ENCODE data around the gene SNRNP25.

- TF ChIP-seq, protein P1, sequence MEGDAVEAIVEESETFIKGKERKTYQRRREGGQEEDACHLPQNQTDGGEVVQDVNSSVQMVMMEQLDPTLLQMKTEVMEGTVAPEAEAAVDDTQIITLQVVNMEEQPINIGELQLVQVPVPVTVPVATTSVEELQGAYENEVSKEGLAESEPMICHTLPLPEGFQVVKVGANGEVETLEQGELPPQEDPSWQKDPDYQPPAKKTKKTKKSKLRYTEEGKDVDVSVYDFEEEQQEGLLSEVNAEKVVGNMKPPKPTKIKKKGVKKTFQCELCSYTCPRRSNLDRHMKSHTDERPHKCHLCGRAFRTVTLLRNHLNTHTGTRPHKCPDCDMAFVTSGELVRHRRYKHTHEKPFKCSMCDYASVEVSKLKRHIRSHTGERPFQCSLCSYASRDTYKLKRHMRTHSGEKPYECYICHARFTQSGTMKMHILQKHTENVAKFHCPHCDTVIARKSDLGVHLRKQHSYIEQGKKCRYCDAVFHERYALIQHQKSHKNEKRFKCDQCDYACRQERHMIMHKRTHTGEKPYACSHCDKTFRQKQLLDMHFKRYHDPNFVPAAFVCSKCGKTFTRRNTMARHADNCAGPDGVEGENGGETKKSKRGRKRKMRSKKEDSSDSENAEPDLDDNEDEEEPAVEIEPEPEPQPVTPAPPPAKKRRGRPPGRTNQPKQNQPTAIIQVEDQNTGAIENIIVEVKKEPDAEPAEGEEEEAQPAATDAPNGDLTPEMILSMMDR (IDR thresholded peaks at IDR 0.05) = no peak
- no peak for TF ChIP-seq ZFX (IDR thresholded peaks at IDR 0.05; ENCODE audit: borderline replicate concordance)
These were observed 2.8 kb downstream of the SNRNP25 start for GRCh38 chr16:56231-56927.

Measured in 22Rv1 (cell line).